HepG2 (cell line): ENCODE measurements around the gene ACBD6. TPM values are rescaled to one million over a fixed set of nuclear protein-coding genes. Genes with fewer than 3 reads are reported as not detected.

Experiments
- ATAC-seq: fragments of 200-7000 bp; cut with Tn5 transposase; 3 replicates; pipeline ENCODE4 v1.9.1; 2020; ENCODE audit warnings: mild to moderate bottlenecking, moderate library complexity
- BruUV-seq: library from RNA; stranded (reverse); fragments of 400-500 nt; replicated peaks from 2 replicates; lab custom pipeline; 2021; lab: Mats Ljungman, UMichigan
- CTCF ChIA-PET: fragments of 300-600 bp; formaldehyde crosslinking; extraction: SDS; loops from one replicate; lab custom pipeline; 2021; ENCODE audit warnings: low total read pairs, inconsistent platforms, low intra/inter-chr PET ratio; lab: Yijun Ruan, JAX
- POLR2A ChIA-PET: fragments of 350-600 bp; sonication (Branson Sonifier 250); formaldehyde crosslinking; loops from one replicate; lab custom pipeline; 2020; ENCODE audit warnings: antibody characterized with exemption, inconsistent platforms; lab: Yijun Ruan, JAX
- DNase-seq: peaks from one replicate; pipeline ENCODE4 v3.0.0-alpha.2; 2015; ENCODE audit warnings: low spot score
- FAIRE-seq: peaks from 3 replicates; lab custom pipeline; 2011; peaks lifted over from hg19 to GRCh38; lab: Jason Lieb, UNC
- H2AFZ ChIP-seq: one replicate; pipeline ENCODE4 v1.6.1; 2011; ENCODE audit warnings: low read length, inconsistent platforms
- H3K27ac ChIP-seq: fragments of 300-600 bp; 3 replicates; pipeline ENCODE4 v1.8.0; 2011; ENCODE audit warnings: mixed run types, mild to moderate bottlenecking, mixed read lengths, low read length, inconsistent platforms; ENCODE audit not compliant: insufficient read depth; ENCODE audit errors: extremely low read length
- H3K27me3 ChIP-seq, 2 experiments: fragments of 200-600 bp in 1 of 2; 2 replicates in 1 of 2; 3 replicates in 1 of 2; pipeline versions ENCODE4 v1.6.0 to v1.8.0; 2011; ENCODE audit warnings: low read length in 2 of 2, mild to moderate bottlenecking in 2 of 2, moderate library complexity in 2 of 2, inconsistent platforms in 1 of 2; ENCODE audit not compliant: insufficient read depth in 2 of 2, control insufficient read depth in 1 of 2
- H3K36me3 ChIP-seq, 2 experiments: fragments of 200-600 bp in 1 of 2; replicated peaks in 1 of 2; 2 replicates in 1 of 2; 3 replicates in 1 of 2; pipeline versions ENCODE4 v1.5.1 to v1.8.0; 2011; ENCODE audit warnings: low read length in 2 of 2, inconsistent platforms in 1 of 2; ENCODE audit not compliant: insufficient read depth in 2 of 2, control insufficient read depth in 1 of 2
- H3K4me1 ChIP-seq: 2 replicates; pipeline ENCODE4 v1.5.1; 2012; ENCODE audit warnings: low read length, inconsistent platforms; ENCODE audit not compliant: insufficient read depth
- H3K4me2 ChIP-seq: 2 replicates; pipeline ENCODE4 v1.6.0; 2011; ENCODE audit warnings: low read depth, low read length, inconsistent platforms
- H3K4me3 ChIP-seq, 3 experiments: fragments of 200-600 bp in 1 of 3; sonication (generic), shearing (Covaris generic) in 1 of 3; replicated peaks in 1 of 3; 2 replicates each; pipeline ENCODE4 v1.5.1; 2011 to 2016; ENCODE audit warnings: low read length in 3 of 3, inconsistent platforms in 2 of 3, low read depth in 2 of 3, mild to moderate bottlenecking in 2 of 3, control low read depth in 1 of 3, mixed read lengths in 1 of 3; ENCODE audit not compliant: insufficient read depth in 1 of 3
- H3K79me2 ChIP-seq: one replicate; pipeline ENCODE4 v1.6.1; 2011; ENCODE audit warnings: low read length, inconsistent platforms; ENCODE audit not compliant: insufficient read depth
- H3K9ac ChIP-seq: 2 replicates; pipeline ENCODE4 v1.6.0; 2011; ENCODE audit warnings: mild to moderate bottlenecking, low read depth, low read length, inconsistent platforms; ENCODE audit not compliant: insufficient read depth
- H3K9me3 ChIP-seq: 2 replicates; pipeline ENCODE4 v1.5.1; 2012; ENCODE audit warnings: mild to moderate bottlenecking, low read length
- H4K20me1 ChIP-seq: 2 replicates; pipeline ENCODE4 v1.6.0; 2011; ENCODE audit warnings: inconsistent platforms, mild to moderate bottlenecking, low read length, moderate library complexity; ENCODE audit not compliant: insufficient read depth
- BORCS8-MEF2B ChIP-seq: sonication (generic); formaldehyde crosslinking; IDR thresholded peaks from 2 replicates; pipeline ENCODE4 v1.8.0; 2022; ENCODE audit warnings: mild to moderate bottlenecking, missing genetic modification reagents
- FOXP1 ChIP-seq, 2 experiments: fragments of 450-650 bp in 1 of 2; IDR thresholded peaks; 2 replicates each; pipeline ENCODE4 v1.6.1; 2017 to 2018; ENCODE audit warnings: antibody characterized with exemption in 1 of 2
- MXD4 ChIP-seq: IDR thresholded peaks from 2 replicates; pipeline ENCODE4 v1.6.1; 2016; ENCODE audit warnings: mild to moderate bottlenecking, missing biosample characterization, missing genetic modification reagents
- RFXAP ChIP-seq: sonication (generic); formaldehyde crosslinking; IDR thresholded peaks from 2 replicates; pipeline ENCODE4 v1.4.0; 2020; ENCODE audit warnings: missing genetic modification reagents, borderline replicate concordance
- WGBS: methylation state at CpG from one replicate; pipeline ENCODE4 v1.1.6; 2017; ENCODE audit warnings: low lambda C conversion rate; 5-methylcytosine and 5-hydroxymethylcytosine counted together
- in situ Hi-C: cut with HindIII; loops from 2 replicates; pipeline ENCODE4 v1.10.0; 2017; ENCODE audit warnings: low pct_unique_long_range_greater_than_20kb; ENCODE audit not compliant: extremely low pct_ligation_motif_present
- intact Hi-C: fragments of 100-400 bp; cut with micrococcal nuclease; formaldehyde crosslinking; loops from one replicate; pipeline ENCODE4 v1.10.0; 2022; ENCODE audit not compliant: unreplicated experiment
- polyA plus RNA-seq, 8 experiments: library from polyadenylated mRNA; depleted of rRNA in 3 of 8; stranded (reverse) in 7 of 8; unstranded in 1 of 8; fragments of >200 nt; fragmentation: Illumina TruSeq in 4 of 8; extraction: Trizol in 4 of 8; gene quantifications; 2 replicates each; pipeline versions ENCODE4 v1.2.1 to v1.2.3, GENCODE V29; 2011 to 2016; ENCODE audit warnings: low read depth in 4 of 8, missing spikeins in 1 of 8, mixed read lengths in 1 of 8; ENCODE audit not compliant: insufficient read depth in 1 of 8
- total RNA-seq, 5 experiments: library from RNA; depleted of rRNA; stranded (reverse); fragments of >200 nt; fragmentation: Illumina TruSeq; extraction: Trizol; gene quantifications; 2 replicates each; pipeline ENCODE4 v1.2.3, GENCODE V29; 2016; ENCODE audit warnings: low read depth in 1 of 5
- TF ChIP-seq, protein P1 (sequence below): sonication (generic); formaldehyde crosslinking; IDR thresholded peaks from 2 replicates; pipeline ENCODE4 v1.4.0; 2020; ENCODE audit warnings: missing genetic modification reagents, borderline replicate concordance
- TF ChIP-seq, protein P2 (sequence below): sonication (generic); formaldehyde crosslinking; IDR thresholded peaks from 2 replicates; pipeline ENCODE4 v1.8.1; 2023; ENCODE audit warnings: mild to moderate bottlenecking, missing genetic modification reagents, borderline replicate concordance

ACBD6 gene
- total and polyA plus RNA-seq, 2 of the 13 experiments (the other 11 are each of a cell fraction or from before 2014, with no cell fraction given), result 33.5 to 47.2 TPM

DNA sequence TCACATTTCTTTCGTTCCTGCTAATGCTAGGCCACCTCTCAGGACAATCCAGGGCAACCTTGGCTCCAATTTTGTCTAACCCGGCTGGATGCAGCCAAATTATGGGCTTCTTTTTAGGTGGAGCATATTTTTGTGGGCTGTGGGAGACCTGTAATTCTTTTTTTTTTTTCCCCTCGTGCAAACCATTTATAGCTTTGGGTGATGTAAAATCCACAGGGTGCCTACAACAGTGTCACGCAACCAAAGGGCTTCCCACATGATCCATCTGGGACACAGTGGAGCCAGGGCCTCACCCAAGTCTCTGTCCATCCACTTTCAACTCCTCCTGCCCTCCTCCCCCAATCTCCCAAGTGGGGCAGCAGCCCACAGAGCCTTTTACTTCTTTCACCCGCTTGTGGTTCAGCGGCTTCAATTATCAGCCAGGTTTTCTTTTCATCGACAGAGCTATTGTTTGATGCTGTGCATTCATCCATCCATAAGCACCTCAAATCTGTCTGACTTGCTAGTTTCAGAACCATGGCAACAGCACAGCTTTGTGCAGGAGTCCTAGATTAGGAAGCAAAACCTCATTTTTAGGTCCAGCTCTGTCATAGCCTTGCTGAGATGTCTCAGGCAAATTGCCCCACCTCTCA, 46.4 kb upstream of the ACBD6 start:
- H3K79me2 ChIP-seq, result no peaks in the 10 kb centered on the region
- no peak overlapping the region for H3K9ac ChIP-seq
- ChIA-PET CTCF (no interaction called here), POLR2A (no interaction called here)
- H3K27me3 ChIP-seq, result no peaks in the 10 kb centered on the region; a peak in 1 of 5 replicates
- H3K36me3 ChIP-seq, result no peaks in the 10 kb centered on the region
- BruUV-seq, result no TSS peak
- WGBS, result 25% methylated on average over 7 of the region's 7 CpGs
- no peaks in the 10 kb centered on the region for H4K20me1 ChIP-seq
- no peaks in the 10 kb centered on the region for H3K4me1 ChIP-seq
- in situ Hi-C loops, result no loop called here
- H3K9me3 ChIP-seq, result no peaks in the 10 kb centered on the region
- H3K4me3 ChIP-seq, result no peak overlapping the region
- H3K27ac ChIP-seq, result no peak overlapping the region
- intact Hi-C loops, result no loop called here
- DNase-seq (no peak), ATAC-seq (no peak), FAIRE-seq (no peak)
- TF ChIP-seq MXD4 (no peak), RFXAP (CRISPR knock-in tag) (no peak), FOXP1 (IDR thresholded peaks at IDR 0.05) (no peak), FOXP1 (CRISPR knock-in tag; IDR thresholded peaks at IDR 0.05) (no peak), BORCS8-MEF2B (no peak)
- TF ChIP-seq, protein P1, sequence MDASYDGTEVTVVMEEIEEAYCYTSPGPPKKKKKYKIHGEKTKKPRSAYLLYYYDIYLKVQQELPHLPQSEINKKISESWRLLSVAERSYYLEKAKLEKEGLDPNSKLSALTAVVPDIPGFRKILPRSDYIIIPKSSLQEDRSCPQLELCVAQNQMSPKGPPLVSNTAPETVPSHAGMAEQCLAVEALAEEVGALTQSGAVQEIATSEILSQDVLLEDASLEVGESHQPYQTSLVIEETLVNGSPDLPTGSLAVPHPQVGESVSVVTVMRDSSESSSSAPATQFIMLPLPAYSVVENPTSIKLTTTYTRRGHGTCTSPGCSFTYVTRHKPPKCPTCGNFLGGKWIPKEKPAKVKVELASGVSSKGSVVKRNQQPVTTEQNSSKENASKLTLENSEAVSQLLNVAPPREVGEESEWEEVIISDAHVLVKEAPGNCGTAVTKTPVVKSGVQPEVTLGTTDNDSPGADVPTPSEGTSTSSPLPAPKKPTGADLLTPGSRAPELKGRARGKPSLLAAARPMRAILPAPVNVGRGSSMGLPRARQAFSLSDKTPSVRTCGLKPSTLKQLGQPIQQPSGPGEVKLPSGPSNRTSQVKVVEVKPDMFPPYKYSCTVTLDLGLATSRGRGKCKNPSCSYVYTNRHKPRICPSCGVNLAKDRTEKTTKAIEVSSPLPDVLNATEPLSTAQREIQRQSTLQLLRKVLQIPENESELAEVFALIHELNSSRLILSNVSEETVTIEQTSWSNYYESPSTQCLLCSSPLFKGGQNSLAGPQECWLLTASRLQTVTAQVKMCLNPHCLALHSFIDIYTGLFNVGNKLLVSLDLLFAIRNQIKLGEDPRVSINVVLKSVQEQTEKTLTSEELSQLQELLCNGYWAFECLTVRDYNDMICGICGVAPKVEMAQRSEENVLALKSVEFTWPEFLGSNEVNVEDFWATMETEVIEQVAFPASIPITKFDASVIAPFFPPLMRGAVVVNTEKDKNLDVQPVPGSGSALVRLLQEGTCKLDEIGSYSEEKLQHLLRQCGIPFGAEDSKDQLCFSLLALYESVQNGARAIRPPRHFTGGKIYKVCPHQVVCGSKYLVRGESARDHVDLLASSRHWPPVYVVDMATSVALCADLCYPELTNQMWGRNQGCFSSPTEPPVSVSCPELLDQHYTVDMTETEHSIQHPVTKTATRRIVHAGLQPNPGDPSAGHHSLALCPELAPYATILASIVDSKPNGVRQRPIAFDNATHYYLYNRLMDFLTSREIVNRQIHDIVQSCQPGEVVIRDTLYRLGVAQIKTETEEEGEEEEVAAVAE (CRISPR knock-in tag), result no peak
- TF ChIP-seq, protein P2, sequence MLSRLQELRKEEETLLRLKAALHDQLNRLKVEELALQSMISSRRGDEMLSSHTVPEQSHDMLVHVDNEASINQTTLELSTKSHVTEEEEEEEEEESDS (CRISPR knock-in tag), result no peak
- H2AFZ ChIP-seq, result no peak overlapping the region
- H3K4me2 ChIP-seq, result no peak overlapping the region
